ENCODE results near the gene IFT52. TPM values are rescaled to one million over a fixed set of nuclear protein-coding genes. Genes with fewer than 3 reads are reported as not detected.

IFT52 gene
- total RNA-seq, 1 donor from 2014 or later: 20.4 TPM

DNA sequence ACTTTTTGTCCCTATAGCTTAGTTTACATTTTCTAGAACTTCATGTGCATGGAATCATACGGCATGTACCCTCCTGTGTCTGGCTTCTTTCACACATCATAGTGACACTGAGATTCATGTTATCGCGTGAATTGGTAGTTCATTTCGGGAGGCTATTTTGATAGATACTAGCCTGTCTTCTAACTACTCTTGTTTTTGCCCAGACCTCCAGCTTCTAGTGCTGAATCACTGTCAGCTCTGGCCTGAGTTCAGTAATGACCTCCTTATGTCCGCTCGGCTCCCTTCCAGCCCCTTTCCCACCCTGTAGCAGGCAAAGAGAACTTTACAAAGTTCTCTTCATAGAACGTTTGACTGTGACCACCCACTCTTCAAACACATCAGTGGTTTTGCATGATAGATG is 90.2 kb downstream of the IFT52 start:
- Histone ChIP-seq H3K27ac (no peak overlapping the region), H3K36me3 (no peaks in the 10 kb centered on the region), H3K4me3 (no peak overlapping the region), H3K9me3 (no peaks in the 10 kb centered on the region), H3K27me3 (no peaks in the 10 kb centered on the region), H3K4me1 (no peaks in the 10 kb centered on the region)
- TF ChIP-seq, protein P1, sequence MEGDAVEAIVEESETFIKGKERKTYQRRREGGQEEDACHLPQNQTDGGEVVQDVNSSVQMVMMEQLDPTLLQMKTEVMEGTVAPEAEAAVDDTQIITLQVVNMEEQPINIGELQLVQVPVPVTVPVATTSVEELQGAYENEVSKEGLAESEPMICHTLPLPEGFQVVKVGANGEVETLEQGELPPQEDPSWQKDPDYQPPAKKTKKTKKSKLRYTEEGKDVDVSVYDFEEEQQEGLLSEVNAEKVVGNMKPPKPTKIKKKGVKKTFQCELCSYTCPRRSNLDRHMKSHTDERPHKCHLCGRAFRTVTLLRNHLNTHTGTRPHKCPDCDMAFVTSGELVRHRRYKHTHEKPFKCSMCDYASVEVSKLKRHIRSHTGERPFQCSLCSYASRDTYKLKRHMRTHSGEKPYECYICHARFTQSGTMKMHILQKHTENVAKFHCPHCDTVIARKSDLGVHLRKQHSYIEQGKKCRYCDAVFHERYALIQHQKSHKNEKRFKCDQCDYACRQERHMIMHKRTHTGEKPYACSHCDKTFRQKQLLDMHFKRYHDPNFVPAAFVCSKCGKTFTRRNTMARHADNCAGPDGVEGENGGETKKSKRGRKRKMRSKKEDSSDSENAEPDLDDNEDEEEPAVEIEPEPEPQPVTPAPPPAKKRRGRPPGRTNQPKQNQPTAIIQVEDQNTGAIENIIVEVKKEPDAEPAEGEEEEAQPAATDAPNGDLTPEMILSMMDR (IDR thresholded peaks at IDR 0.05): no peak
- no peak for DNase-seq
- intact Hi-C loops (cut with DNase I): no loop called here
- no peak for ATAC-seq

DNA sequence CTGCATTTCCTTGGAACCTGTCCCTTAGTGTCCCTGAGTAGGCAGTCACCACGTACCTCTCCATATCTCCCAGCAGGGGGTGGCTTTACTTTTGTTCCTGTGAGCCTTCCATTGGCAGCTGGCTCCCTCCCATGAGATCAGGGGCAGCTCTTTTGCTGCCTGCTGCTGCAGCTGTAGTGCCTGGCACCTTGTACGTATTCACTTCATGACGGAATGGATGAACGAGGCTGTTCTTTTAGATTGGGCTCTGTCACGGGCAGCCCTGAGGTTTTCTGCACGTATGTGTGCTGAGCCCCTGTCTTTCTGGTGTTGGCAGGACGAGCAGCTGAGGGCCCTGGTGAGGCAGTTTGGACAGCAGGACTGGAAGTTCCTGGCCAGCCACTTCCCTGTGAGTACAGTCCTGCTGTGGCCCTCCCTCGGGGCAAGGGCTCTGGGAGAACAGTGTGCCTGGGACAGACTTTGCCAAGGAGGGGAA is 90.8 kb downstream of the IFT52 start:
- DNase-seq: no peak
- Histone ChIP-seq H3K4me3 (no peak overlapping the region), H3K9me3 (no peaks in the 10 kb centered on the region), H3K27me3 (no peaks in the 10 kb centered on the region), H3K4me1 (no peaks in the 10 kb centered on the region), H3K27ac (no peak overlapping the region), H3K36me3 (no peaks in the 10 kb centered on the region)
- no peak for ATAC-seq
- TF ChIP-seq, protein P1 (IDR thresholded peaks at IDR 0.05): no peak
- intact Hi-C loops (cut with DNase I): no loop called here

DNA sequence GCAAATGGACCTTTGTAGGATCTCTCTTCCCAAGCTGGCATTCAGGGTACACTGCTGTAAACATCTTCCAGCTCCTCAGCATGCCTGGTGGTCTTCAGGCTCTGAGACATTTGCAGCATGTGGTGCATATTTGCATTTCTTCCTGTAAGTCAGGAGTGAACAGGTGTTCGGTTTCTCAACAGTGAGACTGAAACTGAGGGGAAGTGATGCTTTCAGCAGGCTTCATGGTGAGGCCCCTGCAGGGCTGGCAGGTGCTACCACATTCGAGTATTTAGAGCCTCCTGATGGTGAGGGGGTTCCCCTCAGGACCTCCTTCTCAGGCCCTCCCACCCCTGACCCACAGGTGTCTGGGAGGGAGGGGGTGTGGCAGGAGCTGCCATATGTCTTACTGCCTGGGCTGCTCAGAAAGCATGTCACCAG is 91.3 kb downstream of the IFT52 start:
- ATAC-seq: no peak

DNA sequence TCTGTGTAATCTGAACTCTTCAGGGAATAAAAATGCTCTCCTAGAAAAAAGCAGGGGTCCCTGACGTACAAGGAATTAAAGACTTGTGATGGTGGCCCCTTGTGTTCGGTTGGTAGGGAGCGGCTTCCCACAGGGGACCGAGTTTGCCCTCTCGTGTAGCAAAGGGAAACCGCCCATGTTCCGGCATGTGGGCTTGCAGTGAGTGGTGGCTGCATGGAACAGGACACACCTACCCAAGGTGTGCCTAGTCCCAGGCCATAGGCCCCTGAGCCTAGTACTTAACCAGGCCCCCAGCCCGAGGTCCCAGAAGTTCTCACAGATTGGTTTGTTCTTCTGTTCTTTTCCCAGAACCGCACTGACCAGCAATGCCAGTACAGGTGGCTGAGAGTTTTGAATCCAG is 91.7 kb downstream of the IFT52 start:
- no peak overlapping the region for H3K27ac ChIP-seq

More for the DNA sequence above, 91.3 kb downstream of the IFT52 start:
- Histone ChIP-seq H3K9me3 (no peaks in the 10 kb centered on the region), H3K4me1 (no peaks in the 10 kb centered on the region), H3K27ac (no peak overlapping the region), H3K36me3 (no peaks in the 10 kb centered on the region), H3K27me3 (no peaks in the 10 kb centered on the region), H3K4me3 (no peak overlapping the region)
- intact Hi-C loops (cut with DNase I): no loop called here
- TF ChIP-seq, protein P1 (IDR thresholded peaks at IDR 0.05): no peak
- DNase-seq: no peak

DNA sequence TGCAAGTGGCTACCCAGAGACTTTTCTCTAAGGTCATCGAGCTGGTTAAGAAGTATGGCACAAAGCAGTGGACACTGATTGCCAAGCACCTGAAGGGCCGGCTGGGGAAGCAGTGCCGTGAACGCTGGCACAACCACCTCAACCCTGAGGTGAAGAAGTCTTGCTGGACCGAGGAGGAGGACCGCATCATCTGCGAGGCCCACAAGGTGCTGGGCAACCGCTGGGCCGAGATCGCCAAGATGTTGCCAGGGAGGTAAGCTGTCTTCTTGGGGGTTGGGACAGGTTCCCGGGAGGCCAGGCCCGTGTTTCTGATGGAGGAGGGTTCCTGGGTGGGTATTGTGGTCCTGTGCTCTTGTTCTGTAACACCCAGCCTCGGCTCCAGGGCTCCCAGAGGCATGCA is 96.1 kb downstream of the IFT52 start:
- Histone ChIP-seq H3K27me3 (no peaks in the 10 kb centered on the region), H3K4me1 (no peaks in the 10 kb centered on the region), H3K36me3 (no peaks in the 10 kb centered on the region), H3K4me3 (no peak overlapping the region), H3K9me3 (no peaks in the 10 kb centered on the region), H3K27ac (no peak overlapping the region)
- intact Hi-C loops (cut with DNase I): no loop called here
- DNase-seq: no peak
- TF ChIP-seq, protein P1 (IDR thresholded peaks at IDR 0.05): no peak
- no peak for ATAC-seq

More for the DNA sequence above, 91.7 kb downstream of the IFT52 start:
- no peak for ATAC-seq
- Histone ChIP-seq H3K9me3 (no peaks in the 10 kb centered on the region), H3K4me3 (no peak overlapping the region), H3K36me3 (no peaks in the 10 kb centered on the region), H3K4me1 (no peaks in the 10 kb centered on the region), H3K27me3 (no peaks in the 10 kb centered on the region)
- intact Hi-C loops (cut with DNase I): no loop called here
- TF ChIP-seq, protein P1 (IDR thresholded peaks at IDR 0.05): no peak
- no peak for DNase-seq

DNA sequence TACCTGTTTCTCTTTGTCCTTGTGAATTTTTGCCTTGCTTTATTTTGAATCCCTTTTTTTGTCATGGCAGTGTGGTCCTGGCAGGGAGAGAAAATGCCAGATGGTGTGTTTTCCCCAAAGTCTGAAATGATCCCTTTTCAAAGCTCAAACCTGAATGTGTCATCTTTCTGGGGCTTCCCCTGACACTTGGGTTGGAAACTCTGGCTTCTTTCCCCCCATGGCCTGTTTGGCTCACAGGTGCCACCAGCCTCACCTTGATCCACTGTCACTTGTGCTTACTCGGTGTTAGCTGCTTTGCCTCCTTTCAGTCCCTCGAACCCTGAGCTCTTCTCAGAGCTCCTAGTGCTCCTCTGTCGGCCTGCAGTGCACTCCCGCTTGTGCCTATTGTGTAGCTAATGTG is 98.4 kb downstream of the IFT52 start:
- DNase-seq (no peak), ATAC-seq (no peak)
- Histone ChIP-seq H3K4me3 (no peak overlapping the region), H3K36me3 (no peaks in the 10 kb centered on the region), H3K27ac (no peak overlapping the region), H3K4me1 (no peaks in the 10 kb centered on the region), H3K27me3 (no peaks in the 10 kb centered on the region), H3K9me3 (no peaks in the 10 kb centered on the region)
- intact Hi-C loops (cut with DNase I): no loop called here
- TF ChIP-seq, protein P1 (IDR thresholded peaks at IDR 0.05): no peak
